Measurements from ENCODE around the gene IRX2. TPM values are rescaled to one million over a fixed set of nuclear protein-coding genes. Genes with fewer than 3 reads are reported as not detected.

IRX2 gene
- polyA plus RNA-seq, 3 donors from 2014 or later: not detected

- H3K4me1 Mint-ChIP-seq: no peaks in the 10 kb centered on the region
Observed at GRCh38 chr5:2709976-2710689, 41.3 kb downstream of the IRX2 start.

DNA sequence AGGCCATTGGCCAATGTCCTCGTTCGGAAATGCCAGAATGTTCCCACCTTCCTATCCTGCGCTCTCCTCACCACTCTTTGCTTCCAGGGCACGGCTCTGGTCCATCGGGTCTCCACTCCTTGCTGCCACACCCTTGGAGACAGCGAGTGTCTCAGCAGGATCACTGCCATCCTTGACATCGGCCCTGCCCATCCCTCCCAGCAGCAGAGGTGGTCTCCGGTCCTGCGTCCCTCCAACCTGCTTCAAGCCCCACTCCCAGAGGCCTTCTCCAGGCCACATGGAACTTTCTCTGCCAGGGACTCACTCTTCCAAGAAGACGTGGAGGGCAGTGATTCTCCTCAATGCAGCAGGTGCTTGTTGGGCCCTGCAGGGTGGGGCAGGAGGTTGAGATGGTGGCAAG lies 42.7 kb downstream of the IRX2 start:
- Mint-ChIP-seq H3K27me3 (ENCODE audit: low read depth in 3 of 3) (peaks cover 2 to 6% (median 3%) of the 10 kb centered on the region in 3 donors), H3K36me3 (no peaks in the 10 kb centered on the region), H3K4me3 (no peak overlapping the region), H3K4me1 (no peaks in the 10 kb centered on the region), H3K27ac (no peak overlapping the region), H3K9me3 (peaks cover 0 to 2% (median 0%) of the 10 kb centered on the region in 6 donors)
- DNase-seq: no peak

More at GRCh38 chr5:2709976-2710689, 41.3 kb downstream of the IRX2 start:
- Mint-ChIP-seq H3K27ac (no peak overlapping the region), H3K36me3 (no peaks in the 10 kb centered on the region), H3K27me3 (ENCODE audit: low read depth in 3 of 3) (peaks cover 2 to 6% (median 3%) of the 10 kb centered on the region in 3 donors), H3K4me3 (no peak overlapping the region), H3K9me3 (peaks cover 0 to 4% (median 0%) of the 10 kb centered on the region in 6 donors)
- DNase-seq: no peak

GRCh38 chr5:2708132-2708531 lies 43.3 kb downstream of the IRX2 start:
- Mint-ChIP-seq H3K4me1 (no peaks in the 10 kb centered on the region), H3K4me3 (no peak overlapping the region)
- DNase-seq: no peak

GRCh38 chr5:2705861-2706260 lies 45.6 kb downstream of the IRX2 start:
- Mint-ChIP-seq H3K36me3 (no peaks in the 10 kb centered on the region), H3K9me3 (peaks cover 0 to 2% (median 0%) of the 10 kb centered on the region in 6 donors), H3K27ac (no peak overlapping the region), H3K4me3 (no peak overlapping the region), H3K4me1 (no peaks in the 10 kb centered on the region), H3K27me3 (ENCODE audit: low read depth in 3 of 3) (peaks cover 2 to 4% (median 3%) of the 10 kb centered on the region in 3 donors)
- DNase-seq: no peak

More at GRCh38 chr5:2708132-2708531, 43.3 kb downstream of the IRX2 start:
- Mint-ChIP-seq H3K27ac (no peak overlapping the region), H3K36me3 (no peaks in the 10 kb centered on the region), H3K27me3 (ENCODE audit: low read depth in 3 of 3) (peaks cover 2 to 6% (median 3%) of the 10 kb centered on the region in 3 donors), H3K9me3 (peaks cover 0 to 2% (median 0%) of the 10 kb centered on the region in 6 donors)

DNA sequence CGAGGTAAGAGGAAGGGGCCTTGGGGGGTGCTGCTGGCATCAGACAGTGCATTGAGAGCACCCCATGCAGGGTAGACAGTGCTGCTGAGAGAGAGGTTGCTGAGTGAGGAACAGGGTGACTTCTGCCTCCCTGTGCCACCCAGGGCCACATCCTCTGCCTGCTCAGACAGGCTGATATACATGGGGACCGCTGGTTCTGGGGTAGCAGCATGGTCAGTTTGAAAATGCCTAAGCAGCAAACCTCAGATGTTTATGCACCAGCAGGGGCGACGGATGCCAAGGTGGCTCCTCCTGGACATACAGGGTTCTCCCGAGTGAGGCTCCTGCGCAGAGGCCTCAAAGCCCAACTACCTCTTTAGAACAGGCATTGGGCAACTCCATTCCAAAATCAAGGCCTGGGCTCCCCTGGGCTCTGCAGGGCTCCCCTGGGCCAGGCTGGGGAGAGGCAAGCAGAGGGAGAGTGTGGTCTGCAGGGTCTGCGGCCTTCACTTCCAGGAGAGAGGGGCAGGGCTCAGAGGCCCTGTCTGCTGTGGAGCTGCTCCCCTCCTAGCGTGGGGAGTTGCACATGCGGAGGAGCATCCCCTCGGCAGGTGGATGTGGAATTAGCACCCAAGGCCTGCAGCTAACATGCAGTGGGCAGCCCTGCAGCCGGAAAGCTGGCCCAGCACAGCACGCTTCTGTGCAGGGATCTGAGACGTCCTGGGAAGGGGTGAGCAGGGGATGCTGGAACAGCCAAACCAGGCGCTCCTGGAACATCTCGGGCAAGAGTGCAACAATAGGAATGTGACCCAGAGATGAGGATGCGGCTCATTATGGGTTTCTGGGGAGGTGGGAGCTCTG lies 46.5 kb downstream of the IRX2 start:
- H3K27ac Mint-ChIP-seq: no peak overlapping the region
- no peaks in the 10 kb centered on the region for H3K4me1 Mint-ChIP-seq
- H3K27me3 Mint-ChIP-seq (ENCODE audit: low read depth in 3 of 3): peaks cover 2 to 4% (median 3%) of the 10 kb centered on the region in 3 donors
- no peak for DNase-seq
- H3K9me3 Mint-ChIP-seq: peaks cover 0 to 2% (median 0%) of the 10 kb centered on the region in 6 donors
- H3K36me3 Mint-ChIP-seq: no peaks in the 10 kb centered on the region
- no peak overlapping the region for H3K4me3 Mint-ChIP-seq

DNA sequence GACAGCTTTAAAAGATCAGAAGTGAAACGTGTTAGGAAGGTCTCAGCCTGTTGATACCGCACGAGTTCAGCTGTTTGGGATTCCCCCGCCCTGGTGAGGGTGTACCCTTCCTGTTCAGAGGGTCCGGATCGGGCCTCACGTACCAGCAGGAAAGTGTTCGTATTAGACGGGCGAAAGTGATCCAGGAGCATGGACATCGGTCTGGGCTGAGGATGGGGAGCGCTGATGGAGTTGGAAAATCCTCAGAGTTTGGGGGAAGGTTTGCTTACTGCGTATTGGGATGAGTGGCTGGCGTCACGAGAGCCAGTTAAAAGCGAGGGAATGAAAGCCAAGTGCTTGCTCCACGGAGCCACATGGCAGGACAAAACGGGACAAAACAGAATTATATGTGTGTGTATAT lies 47.4 kb downstream of the IRX2 start:
- no peak for DNase-seq
- Mint-ChIP-seq H3K4me3 (no peak overlapping the region), H3K27ac (no peak overlapping the region), H3K9me3 (peaks cover 0 to 2% (median 0%) of the 10 kb centered on the region in 6 donors), H3K4me1 (no peaks in the 10 kb centered on the region), H3K36me3 (no peaks in the 10 kb centered on the region), H3K27me3 (ENCODE audit: low read depth in 3 of 3) (peaks cover 2 to 6% (median 3%) of the 10 kb centered on the region in 3 donors)

DNA sequence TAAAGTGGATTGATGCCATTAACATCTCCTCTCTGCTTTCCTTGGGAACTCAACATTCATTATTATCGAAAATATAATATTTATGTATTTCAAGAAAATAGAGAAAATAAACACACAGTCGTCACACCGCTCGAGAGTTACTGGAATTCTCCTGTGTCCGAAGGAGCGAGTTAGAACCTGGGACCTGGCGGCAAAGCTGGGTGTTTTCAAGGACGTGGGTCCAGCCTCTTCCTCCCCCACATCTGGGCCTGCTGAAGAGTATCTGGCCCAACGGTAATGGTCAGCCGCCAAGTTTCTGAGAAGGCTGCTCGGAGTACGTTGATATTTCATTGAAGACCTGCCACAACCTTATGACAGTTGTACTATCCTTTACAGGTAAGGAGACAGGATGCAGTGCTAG lies 47.9 kb downstream of the IRX2 start:
- Mint-ChIP-seq H3K36me3 (no peaks in the 10 kb centered on the region), H3K4me3 (no peak overlapping the region)
- DNase-seq: no peak

GRCh38 chr5:2703041-2703440 lies 48.4 kb downstream of the IRX2 start:
- H3K4me3 Mint-ChIP-seq: no peak overlapping the region
- H3K27me3 Mint-ChIP-seq (ENCODE audit: low read depth in 3 of 3): peaks cover 2 to 3% (median 2%) of the 10 kb centered on the region in 3 donors
- peaks cover 0 to 2% (median 0%) of the 10 kb centered on the region in 6 donors for H3K9me3 Mint-ChIP-seq
- no peaks in the 10 kb centered on the region for H3K4me1 Mint-ChIP-seq
- H3K36me3 Mint-ChIP-seq: no peaks in the 10 kb centered on the region
- DNase-seq: no peak
- no peak overlapping the region for H3K27ac Mint-ChIP-seq

More for the DNA sequence above, 47.9 kb downstream of the IRX2 start:
- Mint-ChIP-seq H3K27ac (no peak overlapping the region), H3K9me3 (peaks cover 0 to 2% (median 0%) of the 10 kb centered on the region in 6 donors), H3K4me1 (no peaks in the 10 kb centered on the region), H3K27me3 (ENCODE audit: low read depth in 3 of 3) (peaks cover 2 to 3% (median 3%) of the 10 kb centered on the region in 3 donors)

DNA sequence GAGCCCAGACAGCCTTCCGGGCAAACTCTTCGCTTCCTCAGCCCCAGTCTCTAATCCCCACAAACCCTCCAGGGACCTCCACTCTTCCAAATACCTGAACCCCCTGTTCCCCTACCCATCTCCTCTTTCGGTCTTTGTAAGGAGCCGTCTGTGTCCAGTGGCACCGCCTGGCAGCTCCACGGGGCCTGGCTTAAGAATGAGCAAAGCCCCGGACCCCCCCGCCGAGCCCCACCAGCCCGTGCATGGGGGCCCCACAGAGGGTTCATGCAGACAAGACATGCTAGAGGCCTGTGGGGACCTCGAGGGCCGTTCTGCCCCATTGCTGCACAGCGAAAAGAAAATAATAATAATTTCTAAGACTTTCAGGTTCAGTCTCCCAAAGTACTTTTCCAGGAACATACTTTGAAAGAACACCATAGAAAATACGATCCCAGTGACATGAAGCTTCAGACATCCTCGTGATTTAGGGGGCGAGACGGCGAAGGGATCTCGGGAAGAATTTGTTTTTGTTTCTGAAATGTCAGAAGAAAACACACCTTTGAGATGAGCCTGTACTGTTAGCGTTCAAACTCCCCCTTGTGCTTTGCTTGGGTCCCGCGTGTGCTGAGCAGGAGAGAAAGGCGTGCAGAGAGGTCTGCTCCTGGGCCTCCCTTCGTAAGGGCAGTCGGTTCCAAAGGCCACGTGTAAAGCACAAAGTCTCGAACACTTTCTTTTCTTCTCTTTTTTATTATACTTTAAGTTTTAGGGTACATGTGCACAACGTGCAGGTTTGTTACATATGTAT lies 49.2 kb downstream of the IRX2 start:
- no peaks in the 10 kb centered on the region for H3K4me1 Mint-ChIP-seq
- no peak for DNase-seq
- no peak overlapping the region for H3K27ac Mint-ChIP-seq
- H3K36me3 Mint-ChIP-seq: no peaks in the 10 kb centered on the region
- peaks cover 0 to 4% (median 0%) of the 10 kb centered on the region in 6 donors for H3K9me3 Mint-ChIP-seq
- H3K27me3 Mint-ChIP-seq (ENCODE audit: low read depth in 3 of 3): peaks cover under 1 to 2% (median 2%) of the 10 kb centered on the region in 3 donors
- H3K4me3 Mint-ChIP-seq: no peak overlapping the region

- Mint-ChIP-seq H3K27ac (no peak overlapping the region), H3K27me3 (ENCODE audit: low read depth in 3 of 3) (peaks cover 0 to 3% (median 0%) of the 10 kb centered on the region in 3 donors), H3K9me3 (peaks cover 0 to 4% (median 0%) of the 10 kb centered on the region in 6 donors), H3K4me1 (no peaks in the 10 kb centered on the region), H3K36me3 (no peaks in the 10 kb centered on the region), H3K4me3 (no peak overlapping the region)
- DNase-seq: no peak
Observed at GRCh38 chr5:2701592-2701991, 49.9 kb downstream of the IRX2 start.

- H3K36me3 Mint-ChIP-seq: no peaks in the 10 kb centered on the region
- peaks cover 0 to 4% (median 0%) of the 10 kb centered on the region in 6 donors for H3K9me3 Mint-ChIP-seq
- no peaks in the 10 kb centered on the region for H3K4me1 Mint-ChIP-seq
- no peak overlapping the region for H3K27ac Mint-ChIP-seq
- DNase-seq: no peak
- no peak overlapping the region for H3K4me3 Mint-ChIP-seq
- H3K27me3 Mint-ChIP-seq (ENCODE audit: low read depth in 3 of 3): peaks cover 0 to 3% (median 0%) of the 10 kb centered on the region in 3 donors
Observed at GRCh38 chr5:2700876-2701275, 50.6 kb downstream of the IRX2 start.

GRCh38 chr5:2699686-2700085 lies 51.8 kb downstream of the IRX2 start:
- H3K9me3 Mint-ChIP-seq: peaks cover 0 to 2% (median 0%) of the 10 kb centered on the region in 6 donors
- H3K4me3 Mint-ChIP-seq: no peak overlapping the region
- no peak for DNase-seq
- H3K27ac Mint-ChIP-seq: no peak overlapping the region
- H3K36me3 Mint-ChIP-seq: no peaks in the 10 kb centered on the region
- peaks cover 0 to 3% (median 0%) of the 10 kb centered on the region in 3 donors for H3K27me3 Mint-ChIP-seq (ENCODE audit: low read depth in 3 of 3)
- no peaks in the 10 kb centered on the region for H3K4me1 Mint-ChIP-seq

GRCh38 chr5:2699231-2699630 lies 52.2 kb downstream of the IRX2 start:
- peaks cover 0 to 3% (median 0%) of the 10 kb centered on the region in 3 donors for H3K27me3 Mint-ChIP-seq (ENCODE audit: low read depth in 3 of 3)
- DNase-seq: no peak
- no peaks in the 10 kb centered on the region for H3K36me3 Mint-ChIP-seq
- no peaks in the 10 kb centered on the region for H3K4me1 Mint-ChIP-seq
- peaks cover 0 to 2% (median 0%) of the 10 kb centered on the region in 6 donors for H3K9me3 Mint-ChIP-seq
- H3K27ac Mint-ChIP-seq: no peak overlapping the region
- no peak overlapping the region for H3K4me3 Mint-ChIP-seq
